GM21528 (cell line): ENCODE measurements around the gene LMCD1.

Experiments used
- ATAC-seq: cut with Tn5 transposase; IDR thresholded peaks from one replicate; pipeline ENCODE4 v1.9.1; 2021; ENCODE audit warnings: mild to moderate bottlenecking, moderate library complexity; ENCODE audit not compliant: unreplicated experiment, low FRiP score

The LMCD1 gene

DNA sequence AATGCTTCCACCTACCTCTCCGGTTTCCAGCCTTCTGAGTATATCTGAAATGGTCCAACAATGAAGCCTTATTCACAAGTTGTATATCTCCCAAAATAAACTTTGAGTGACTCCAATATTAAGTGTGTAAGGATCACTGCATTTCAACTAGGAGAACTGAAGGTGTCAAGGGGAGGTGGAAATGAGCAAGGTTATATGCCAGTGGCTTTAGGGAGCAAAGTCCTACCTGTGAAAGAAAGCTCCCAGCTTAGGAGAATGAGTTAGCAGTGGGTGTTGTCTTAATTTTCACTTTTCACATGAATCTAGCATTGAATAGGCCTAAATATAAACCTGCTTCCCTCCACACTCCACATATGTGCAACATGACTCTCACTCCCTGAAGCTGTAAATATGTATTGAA lies 29.0 kb downstream of the LMCD1 start:
- no peak for ATAC-seq

DNA sequence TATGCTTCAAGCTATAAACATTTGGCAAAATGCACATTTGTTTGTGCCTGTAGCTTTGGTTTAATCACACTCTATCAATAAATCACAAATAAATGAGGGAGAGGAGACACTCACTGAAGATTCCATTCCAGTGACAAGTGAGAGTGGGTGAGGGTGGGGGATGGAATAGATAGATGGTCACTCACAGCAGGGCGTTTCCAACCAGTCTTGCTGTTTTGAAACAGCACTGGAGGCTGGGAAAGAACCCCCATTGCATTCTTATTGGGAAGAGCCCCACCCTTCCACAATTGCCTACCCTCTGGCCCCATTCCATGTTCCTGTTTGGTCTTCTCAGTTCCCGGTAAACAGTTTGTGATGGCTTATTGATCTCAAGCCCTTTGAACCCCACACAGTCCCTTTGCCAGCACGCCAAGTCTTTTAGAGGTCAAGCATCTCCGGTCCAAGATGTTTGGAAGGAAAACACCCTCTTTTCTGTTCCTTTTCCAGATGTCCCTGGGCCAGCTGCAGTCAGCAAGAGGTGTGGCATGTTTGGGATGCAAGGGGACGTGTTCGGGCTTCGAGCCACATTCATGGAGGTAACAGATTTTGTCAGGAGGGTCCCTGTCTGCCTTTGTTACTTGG lies 30.7 kb downstream of the LMCD1 start:
- no peak for ATAC-seq

DNA sequence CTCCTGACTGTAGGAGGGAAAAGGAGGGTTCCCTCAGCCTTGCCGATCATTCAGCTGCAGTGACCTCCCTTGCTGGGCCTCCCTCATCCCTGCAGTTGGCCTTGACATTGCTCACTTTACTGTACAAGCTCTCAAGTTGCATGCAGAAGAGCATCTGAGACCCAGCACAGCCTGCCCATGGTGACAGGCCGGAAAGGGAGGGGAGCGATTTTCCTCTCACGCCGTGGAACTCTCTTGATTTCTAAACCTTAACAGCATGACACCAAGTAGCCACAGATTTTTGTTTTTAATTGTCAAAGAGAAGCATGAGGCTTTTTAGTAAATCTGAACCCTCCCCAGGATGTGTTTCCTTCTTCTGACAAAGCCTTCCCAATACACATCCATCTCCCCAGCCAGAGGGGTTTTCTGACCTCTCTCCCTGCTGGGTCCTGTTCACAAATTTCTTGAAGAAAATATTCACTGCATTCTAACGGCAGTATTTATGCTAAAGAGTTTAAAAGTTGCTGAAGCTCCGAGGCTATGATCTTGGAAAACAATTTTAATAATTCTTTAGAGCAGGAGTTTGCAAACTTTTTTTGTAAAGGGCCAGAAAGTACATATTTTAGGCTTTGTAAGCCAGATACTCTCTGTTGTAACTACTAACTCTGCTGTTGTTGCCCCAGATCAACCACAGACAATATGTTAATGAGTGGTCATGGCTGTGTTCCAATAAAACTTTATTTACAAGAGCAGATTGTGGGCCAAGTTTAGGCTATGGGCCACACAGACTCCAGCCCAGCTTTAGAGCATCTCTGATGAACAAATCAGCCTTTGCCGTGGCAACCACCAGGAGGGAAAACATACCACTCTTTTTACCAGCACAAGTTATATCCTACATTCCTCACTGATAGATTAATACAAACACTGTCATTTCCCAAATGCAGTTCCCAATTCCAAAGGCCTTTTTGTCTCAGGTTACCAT lies 34.8 kb downstream of the LMCD1 start:
- no peak for ATAC-seq

DNA sequence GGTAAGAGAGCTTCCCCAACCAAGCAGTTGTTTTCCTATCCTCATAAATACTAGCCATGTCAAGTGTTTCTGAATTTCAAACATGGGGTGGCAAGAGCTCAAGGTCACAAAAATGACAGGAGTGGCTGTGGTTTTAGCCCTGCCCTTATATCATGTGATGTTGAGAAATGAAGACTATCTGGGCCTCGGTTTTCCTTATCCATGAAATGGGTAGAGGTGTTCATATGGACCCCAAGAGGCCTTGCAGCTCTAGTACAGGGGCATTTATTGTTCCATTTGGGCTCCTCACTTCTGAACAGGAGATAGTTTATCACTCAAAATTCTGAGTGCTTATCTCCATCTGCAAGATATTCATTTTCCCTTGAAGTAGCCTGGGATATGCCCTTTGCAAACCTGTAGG lies 35.8 kb downstream of the LMCD1 start:
- ATAC-seq = no peak

DNA sequence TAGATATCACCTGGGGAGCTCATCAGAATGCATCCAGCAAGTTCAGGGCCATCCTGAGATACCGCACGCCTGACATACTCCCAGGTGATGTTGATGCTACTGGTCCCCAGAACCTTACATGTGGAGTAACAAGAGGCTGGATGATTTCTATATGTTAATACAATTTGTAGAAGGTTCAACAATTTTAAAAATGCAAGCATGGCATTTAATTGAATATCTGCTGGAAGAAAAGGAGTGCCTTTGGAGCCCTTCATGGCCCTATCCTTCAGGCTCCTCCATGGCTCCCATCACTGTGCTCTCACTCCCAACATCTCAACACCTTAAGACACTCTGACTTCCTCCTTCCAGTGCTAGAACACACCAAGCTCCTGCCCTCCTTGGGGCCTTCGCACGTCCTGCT lies 36.6 kb downstream of the LMCD1 start:
- ATAC-seq = no peak

DNA sequence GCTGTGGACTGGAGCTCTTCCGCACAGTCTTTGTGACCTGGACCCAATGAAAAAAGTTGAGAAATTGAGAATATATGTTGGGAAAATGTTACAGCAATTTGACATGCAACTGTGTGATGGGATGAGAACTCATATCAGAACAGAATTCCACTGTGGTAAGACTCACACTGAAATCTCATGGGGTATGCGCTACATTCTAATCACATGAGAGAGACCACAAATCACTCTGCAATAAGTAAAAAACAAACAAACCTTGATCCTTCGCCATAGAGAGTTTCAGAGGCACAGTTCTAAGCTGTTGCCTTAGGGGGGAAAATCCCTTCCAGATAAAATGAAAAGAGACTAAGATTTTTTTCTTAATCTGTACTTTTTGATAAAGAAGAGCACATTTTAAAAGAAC lies 37.3 kb downstream of the LMCD1 start:
- ATAC-seq = no peak

DNA sequence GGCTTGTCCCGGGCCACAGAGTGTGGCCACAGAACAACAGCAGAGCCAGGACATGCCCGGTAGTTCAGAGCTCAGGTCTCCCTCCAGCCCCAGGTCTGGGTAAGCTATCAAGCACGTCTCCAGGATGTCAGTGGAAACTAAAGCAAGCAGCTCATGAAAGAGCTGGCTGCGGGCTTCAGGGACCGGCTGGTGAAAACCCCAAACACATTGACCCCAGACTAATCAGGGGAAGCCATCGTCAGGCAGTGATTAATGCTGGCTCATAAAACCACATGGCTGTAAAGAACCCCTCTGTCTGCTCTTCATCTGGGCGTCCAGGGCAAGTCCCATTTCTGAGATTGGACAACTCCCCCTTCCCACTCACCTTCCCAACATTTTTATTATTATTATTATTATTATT lies 37.8 kb downstream of the LMCD1 start:
- ATAC-seq = no peak

DNA sequence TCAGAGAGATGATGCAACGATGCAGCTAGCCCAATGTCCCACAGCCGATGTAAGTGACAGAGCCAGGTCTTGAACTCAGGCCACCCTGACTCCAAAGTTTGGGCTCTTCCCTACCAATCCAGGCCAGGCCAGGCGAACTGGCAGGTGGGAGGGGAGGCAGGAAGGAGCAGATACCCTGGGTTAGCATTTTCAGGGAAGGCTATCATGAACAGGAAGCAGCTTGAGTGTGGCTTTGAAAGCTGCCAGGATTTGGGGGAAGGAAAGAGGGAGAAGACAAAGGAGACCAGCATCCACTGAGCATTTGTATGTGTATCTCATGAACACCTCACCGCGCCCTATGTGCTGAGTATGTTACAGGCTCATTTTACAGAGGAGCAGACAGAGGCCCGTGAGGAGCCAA lies 38.8 kb downstream of the LMCD1 start:
- no peak for ATAC-seq

DNA sequence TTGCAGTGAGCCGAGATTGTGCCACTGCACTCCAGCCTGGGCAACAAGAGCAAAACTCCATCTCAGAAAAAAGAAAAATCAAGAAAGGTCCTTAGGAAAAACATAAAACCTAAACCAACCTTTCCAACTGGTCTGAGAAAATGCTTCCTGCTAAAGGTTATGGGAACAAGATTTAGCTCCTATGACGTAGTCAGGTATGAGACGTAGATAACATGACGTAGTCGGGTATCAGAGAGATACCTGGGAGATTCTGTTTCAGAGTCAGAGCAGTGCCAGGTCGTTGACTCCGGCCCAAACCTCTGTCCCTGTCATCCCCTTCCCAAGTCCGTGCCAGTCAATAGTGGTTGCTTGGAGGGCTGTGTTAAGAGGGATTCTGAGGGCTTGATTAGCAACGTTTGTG lies 39.9 kb downstream of the LMCD1 start:
- no peak for ATAC-seq

DNA sequence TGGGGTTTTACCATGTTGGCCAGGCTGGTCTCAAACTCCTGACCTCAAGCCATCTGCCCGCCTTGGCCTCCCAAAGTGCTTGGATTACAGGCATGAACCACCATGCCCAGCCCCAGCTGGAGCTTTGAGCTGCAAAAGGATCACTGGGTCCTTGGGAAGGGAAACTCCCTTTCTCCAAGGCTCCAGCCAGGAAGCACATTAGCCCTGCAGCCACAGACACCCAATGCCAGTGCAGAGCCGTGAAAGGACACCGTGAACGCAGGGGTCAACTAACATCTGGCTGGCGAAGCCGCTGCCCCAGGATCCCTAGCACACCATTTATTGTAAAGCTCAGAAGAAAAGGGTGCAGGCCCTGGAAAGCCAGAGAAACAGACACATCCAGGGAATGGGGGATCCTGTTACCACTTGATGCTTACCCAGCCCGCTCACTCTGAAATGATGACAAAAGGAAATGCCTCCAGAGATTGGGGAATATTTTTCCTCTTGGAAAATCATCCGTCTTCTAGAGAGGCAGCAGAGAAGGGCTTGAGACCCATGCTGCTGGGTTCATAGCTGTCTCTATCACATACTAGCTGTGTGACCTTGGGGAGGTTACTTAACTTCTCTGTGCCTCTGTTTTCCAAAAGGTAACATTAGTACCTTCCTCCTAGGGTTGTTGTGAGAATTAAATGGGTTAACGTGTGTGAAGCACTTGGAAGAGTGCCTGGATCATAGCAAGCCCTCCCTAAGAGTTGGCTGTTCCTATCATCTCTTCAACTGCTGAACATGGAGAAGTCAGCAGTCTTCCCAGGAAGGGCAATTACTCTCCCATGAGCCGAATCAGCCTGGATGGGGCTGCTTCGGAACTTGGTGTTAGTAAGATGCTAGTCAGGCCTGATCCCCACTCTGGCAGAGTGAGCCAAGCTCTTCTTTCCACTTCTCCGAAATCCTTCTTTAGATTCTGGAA lies 40.8 kb downstream of the LMCD1 start:
- no peak for ATAC-seq

DNA sequence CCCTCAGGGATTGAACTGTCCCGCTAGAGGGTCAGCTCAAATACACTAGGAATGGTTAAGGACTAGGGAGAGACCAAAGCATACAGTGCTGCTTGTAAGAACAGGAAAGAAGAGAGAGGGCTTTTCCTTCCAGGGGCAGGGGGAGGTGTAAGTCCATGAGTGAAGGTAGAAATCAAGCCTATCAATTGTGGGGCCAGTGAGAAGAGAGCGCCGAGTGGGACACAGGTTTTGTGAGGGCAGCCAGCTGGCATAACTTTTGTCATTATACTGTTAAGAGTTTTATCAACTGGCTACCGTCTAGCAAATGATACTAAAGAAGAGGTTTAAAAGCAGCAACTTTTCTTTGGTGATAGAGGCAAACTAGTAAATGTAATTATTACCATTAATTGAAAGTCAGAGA lies 45.0 kb downstream of the LMCD1 start:
- no peak for ATAC-seq

DNA sequence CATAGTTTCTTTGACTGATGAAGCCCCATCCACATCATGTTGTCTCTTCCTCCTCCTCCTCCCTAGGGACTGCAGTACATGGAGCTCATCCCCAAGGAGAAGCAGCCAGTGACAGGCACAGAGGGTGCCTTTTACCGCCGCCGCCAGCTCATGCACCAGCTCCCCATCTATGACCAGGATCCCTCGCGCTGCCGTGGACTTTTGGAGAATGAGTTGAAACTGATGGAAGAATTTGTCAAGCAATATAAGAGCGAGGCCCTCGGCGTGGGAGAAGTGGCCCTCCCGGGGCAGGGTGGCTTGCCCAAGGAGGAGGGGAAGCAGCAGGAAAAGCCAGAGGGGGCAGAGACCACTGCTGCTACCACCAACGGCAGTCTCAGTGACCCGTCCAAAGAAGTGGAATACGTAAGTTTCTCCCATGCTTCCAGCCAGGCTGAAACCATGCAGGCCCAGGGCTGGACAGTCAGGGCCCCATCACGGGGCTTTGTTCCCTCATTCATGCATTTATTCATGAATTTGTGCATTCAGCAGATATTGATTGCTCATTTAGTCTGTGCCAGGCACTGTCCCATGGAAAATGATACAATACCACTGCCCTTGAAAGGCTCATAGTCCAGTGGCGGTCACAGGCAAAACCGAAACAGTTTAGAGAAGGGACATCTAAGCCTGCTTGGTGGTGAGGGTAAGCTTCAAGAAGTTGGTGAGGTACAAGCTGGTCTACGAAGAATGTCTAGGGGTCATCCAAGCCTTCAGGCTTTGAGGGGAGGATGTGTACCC lies 47.1 kb downstream of the LMCD1 start:
- no peak for ATAC-seq

DNA sequence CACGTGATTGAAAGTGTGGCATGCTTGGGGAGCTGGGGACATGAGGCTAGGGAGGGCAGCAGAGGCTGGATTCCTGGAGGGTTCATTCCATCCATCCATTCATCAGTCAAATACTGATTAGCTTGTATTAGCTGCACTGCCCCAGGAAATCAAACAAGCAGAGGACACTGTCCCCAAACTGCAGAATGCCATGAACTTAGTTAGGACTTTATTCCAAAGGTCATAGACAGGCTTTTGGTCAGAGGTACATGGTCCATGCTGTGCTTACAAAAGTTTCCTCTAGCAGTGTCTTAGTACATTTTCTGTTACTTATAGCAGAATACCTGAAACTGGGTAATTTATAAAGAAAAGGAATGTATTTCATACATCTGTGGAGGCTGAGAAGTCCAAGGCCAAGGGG lies 47.7 kb downstream of the LMCD1 start:
- no peak for ATAC-seq

DNA sequence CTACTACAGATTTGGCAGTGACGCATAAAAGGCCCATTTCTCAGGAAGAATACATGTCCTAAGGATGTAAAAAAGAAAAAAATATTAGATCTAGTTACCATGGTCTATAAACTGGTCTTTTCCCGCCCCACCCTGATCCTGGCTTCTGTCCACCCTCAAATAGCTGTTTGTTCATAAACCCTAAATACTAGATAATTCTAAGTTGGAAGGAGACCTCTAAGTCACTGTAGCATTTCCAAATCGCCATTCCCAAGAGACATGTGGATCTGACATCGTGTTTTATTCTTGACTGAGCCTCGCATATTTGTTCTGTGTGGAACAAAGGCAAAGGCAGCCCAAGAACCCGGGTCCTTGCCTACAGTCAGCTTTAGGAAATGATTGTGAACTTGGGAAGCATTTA lies 49.0 kb downstream of the LMCD1 start:
- no peak for ATAC-seq

DNA sequence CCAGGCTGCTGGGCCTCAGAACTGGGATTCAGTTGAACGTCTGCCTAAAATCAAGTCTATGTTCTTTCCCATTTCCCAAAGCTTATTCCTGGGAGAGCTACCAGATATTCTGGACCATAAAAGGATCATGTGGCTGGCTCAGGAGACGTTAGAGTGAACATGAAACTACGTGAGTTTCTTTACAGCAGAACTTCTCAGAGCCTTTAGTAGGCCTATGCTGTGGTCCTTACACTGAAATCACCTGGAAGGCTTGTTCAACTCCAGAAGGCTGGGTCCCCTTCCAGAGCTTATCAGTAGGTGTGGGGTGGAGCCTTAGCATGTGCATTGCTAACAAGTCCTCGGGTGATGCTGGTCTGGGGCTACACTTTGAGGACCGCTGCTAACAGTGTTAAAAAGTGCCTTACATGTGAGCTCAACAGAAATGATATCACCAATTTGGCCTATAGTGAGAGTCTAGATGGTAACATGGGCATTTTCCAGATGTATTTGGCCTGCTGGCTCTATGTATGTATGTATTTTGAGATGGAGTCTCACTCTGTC lies 50.7 kb downstream of the LMCD1 start:
- no peak for ATAC-seq

DNA sequence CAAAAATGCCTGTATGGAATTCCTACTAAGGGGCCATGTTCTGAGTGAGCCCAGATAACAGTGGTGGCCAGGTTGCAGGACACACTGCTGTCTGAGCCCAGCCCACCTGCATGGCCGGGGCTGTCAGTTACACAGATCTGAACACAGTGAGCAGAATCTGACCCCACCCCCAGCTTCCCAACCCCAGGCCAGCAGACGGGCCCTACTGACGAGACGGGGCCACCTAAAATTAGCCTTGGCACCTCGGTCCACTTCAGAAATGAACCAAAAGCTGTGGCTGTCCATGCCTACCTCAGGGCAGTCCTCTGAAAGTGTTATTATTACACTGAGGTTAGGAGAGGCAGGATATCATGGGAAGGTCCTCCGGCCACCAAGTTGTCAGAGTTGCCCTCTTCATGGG lies 51.8 kb downstream of the LMCD1 start:
- ATAC-seq = no peak

DNA sequence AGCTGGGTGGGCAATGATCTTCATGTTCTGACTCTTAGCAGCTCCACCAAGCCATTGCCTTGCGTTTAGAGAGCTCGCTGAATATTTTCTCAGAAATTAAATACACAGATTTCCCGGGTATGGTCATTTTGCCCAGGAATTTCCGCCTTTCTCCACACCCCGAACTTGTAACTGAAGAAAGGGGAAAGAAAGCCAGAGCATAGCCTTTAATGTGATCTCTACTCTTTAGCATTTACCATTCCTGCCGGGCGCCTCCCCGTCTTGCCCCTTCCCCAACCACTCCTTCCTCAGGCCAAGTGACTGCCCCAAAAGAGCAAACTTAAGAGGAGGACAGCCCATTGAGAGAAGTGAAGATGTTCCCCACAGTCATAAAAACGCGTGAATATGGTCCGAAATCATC lies 53.1 kb downstream of the LMCD1 start:
- ATAC-seq = no peak

DNA sequence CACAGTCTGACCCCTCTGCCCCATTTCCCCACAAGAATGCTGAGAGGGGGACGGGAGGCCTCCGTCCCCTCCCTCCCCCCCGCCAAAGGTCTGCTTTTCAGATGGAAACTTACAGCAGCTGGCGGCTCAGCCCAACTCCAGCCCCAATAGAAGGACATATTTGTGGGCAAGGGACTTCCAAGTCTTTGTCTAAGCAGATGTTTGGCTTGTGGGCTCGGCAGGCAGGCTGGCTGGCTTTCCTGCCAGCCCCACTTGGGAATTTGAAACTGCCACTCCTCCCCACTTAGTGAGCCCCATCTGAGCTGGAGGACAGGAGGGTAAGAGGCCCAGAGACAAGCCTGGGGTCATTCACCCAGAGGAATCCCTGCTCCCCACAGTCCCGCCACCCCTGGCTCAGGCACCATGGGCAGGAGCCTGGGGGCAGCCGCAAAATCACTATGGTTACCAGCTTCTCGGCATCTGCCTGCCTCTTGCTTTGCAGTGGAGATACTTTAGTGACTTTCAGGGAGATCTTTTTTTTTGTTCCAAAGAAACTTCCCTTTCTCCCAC lies 53.6 kb downstream of the LMCD1 start:
- ATAC-seq = no peak

DNA sequence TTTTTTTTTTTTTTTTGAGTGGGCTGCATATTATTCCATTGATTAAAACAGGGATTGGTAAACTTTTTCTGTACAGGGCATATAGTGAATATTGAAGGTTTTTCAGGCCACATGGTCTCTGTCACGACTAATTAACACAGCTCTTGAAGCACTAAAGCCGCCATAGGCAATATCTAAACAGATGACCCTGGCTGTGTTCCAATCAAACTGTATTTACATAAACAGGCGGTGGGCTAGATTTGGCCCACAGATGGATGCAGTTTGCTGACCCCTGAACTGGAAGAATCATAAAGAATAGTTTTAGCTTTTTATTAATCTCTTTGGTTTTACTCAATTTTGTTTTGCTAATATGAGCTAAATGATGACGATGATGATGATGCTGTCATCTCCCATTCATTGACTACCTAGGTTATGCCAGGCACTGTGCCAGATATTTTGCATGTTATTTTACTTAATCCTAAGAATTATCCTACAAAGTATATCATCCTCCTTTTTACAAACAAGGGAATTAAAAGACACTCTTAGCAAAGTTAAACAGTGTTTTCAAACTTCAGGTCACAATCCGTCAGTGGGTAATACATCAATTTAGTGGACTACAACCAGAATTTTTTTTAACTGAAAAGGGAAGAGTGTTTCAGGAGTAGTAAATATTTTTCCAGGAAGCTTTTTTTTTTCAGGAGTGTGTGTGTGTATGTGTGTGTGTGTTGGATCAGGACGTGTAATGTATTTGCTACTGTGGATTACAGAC lies 54.3 kb downstream of the LMCD1 start:
- no peak for ATAC-seq
